ENCODE measurements around the gene PIR. TPM values are rescaled to one million over a fixed set of nuclear protein-coding genes. Genes with fewer than 3 reads are reported as not detected.

PIR gene
- total RNA-seq, 1 experiment from 2014 or later, result 29.7 TPM

DNA sequence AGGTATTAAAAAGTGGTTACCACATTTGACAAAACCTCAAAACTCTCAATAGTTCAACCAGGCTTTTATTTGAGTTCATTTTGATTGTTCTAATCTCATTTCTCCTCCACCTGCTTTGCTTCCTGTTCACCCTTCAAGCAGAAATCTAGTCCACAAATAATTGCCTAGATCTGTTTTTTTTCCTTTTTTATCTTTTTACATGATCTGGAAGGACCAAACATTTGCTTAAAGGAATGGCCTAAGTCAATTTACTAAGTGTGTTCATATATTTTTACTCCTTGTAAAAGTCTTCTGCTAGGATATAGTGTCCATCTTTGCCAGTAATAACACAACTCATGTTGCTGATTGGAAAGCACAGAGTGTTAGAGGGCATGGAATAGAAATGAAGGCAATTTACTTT, 82.7 kb downstream of the PIR start:
- no peak overlapping the region for H4K5ac ChIP-seq (ENCODE audit: insufficient read length, low read depth, low read length)
- H3K18ac ChIP-seq (ENCODE audit: insufficient read length, low read depth, low read length), result no peak overlapping the region
- no peaks in the 10 kb centered on the region for H3K79me2 ChIP-seq (ENCODE audit: insufficient read depth, low read length)
- no peak overlapping the region for H3K4me2 ChIP-seq (ENCODE audit: insufficient read depth, insufficient read length, low read length)
- TF ChIP-seq, protein P1, sequence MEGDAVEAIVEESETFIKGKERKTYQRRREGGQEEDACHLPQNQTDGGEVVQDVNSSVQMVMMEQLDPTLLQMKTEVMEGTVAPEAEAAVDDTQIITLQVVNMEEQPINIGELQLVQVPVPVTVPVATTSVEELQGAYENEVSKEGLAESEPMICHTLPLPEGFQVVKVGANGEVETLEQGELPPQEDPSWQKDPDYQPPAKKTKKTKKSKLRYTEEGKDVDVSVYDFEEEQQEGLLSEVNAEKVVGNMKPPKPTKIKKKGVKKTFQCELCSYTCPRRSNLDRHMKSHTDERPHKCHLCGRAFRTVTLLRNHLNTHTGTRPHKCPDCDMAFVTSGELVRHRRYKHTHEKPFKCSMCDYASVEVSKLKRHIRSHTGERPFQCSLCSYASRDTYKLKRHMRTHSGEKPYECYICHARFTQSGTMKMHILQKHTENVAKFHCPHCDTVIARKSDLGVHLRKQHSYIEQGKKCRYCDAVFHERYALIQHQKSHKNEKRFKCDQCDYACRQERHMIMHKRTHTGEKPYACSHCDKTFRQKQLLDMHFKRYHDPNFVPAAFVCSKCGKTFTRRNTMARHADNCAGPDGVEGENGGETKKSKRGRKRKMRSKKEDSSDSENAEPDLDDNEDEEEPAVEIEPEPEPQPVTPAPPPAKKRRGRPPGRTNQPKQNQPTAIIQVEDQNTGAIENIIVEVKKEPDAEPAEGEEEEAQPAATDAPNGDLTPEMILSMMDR (conservative IDR thresholded peaks at IDR 0.05), result no peak
- no peak overlapping the region for H3K14ac ChIP-seq (ENCODE audit: insufficient read depth, low read length)
- H2AK5ac ChIP-seq (ENCODE audit: insufficient read length, low read length), result no peak overlapping the region
- no peak overlapping the region for H2BK5ac ChIP-seq (ENCODE audit: insufficient read length, low read length)
- H3K4me3 Mint-ChIP-seq, result no peak overlapping the region
- H4K91ac ChIP-seq (ENCODE audit: insufficient read length, low read depth, low read length), result no peak overlapping the region
- H3K56ac ChIP-seq (ENCODE audit: insufficient read length, low read depth, low read length), result no peak overlapping the region
- no peaks in the 10 kb centered on the region for H3K9me3 ChIP-seq (ENCODE audit: control insufficient read depth, low read depth, low read length)
- H3K4me1 Mint-ChIP-seq, result peaks cover 8 to 15% of the 10 kb centered on the region in 2 experiments
- H3K27me3 ChIP-seq (ENCODE audit: insufficient read depth, low read length), result no peaks in the 10 kb centered on the region
- H3K9ac ChIP-seq (ENCODE audit: extremely low read depth, insufficient read length, low read length), result no peak overlapping the region
- no peak overlapping the region for H3K4ac ChIP-seq (ENCODE audit: low read depth, low read length)
- no peaks in the 10 kb centered on the region for H3K23me2 ChIP-seq (ENCODE audit: insufficient read length, low read depth, low read length, poor library complexity, severe bottlenecking)
- H2BK20ac ChIP-seq (ENCODE audit: low read depth, low read length, poor library complexity, severe bottlenecking), result no peak overlapping the region
- H2BK12ac ChIP-seq (ENCODE audit: insufficient read length, low read depth, low read length), result no peak overlapping the region
- no peak overlapping the region for H3T11ph ChIP-seq (ENCODE audit: low read length)
- no peak overlapping the region for H2BK15ac ChIP-seq (ENCODE audit: low read depth, low read length)
- H3K4me1 ChIP-seq (ENCODE audit: insufficient read depth, low read length), result peaks cover 7% of the 10 kb centered on the region; the same call in 1 of the 2 replicates
- no peak overlapping the region for H2AFZ ChIP-seq (ENCODE audit: low read length)
- H3K36me3 Mint-ChIP-seq (ENCODE audit: insufficient read depth in 1 of 3, low read depth in 3 of 3), result peaks cover 0 to 8% (median 3%) of the 10 kb centered on the region in 3 experiments; a peak in 3 of 7 replicates
- DNase-seq, result no peak
- no peak overlapping the region for H3K23ac ChIP-seq (ENCODE audit: insufficient read length, low read depth, low read length)
- no peaks in the 10 kb centered on the region; a peak in 1 of 5 replicates for H3K9me3 Mint-ChIP-seq
- H3K79me1 ChIP-seq (ENCODE audit: insufficient read depth, low read depth, low read length, poor library complexity, severe bottlenecking), result peaks cover 3% of the 10 kb centered on the region
- H3K27ac ChIP-seq (ENCODE audit: insufficient read length, low read depth, low read length), result no peak overlapping the region
- no peaks in the 10 kb centered on the region for H4K20me1 ChIP-seq (ENCODE audit: control insufficient read depth, insufficient read depth, insufficient read length)
- H3K27ac Mint-ChIP-seq, result no peak overlapping the region
- no peaks in the 10 kb centered on the region; the same call in 1 of the 2 replicates for H3K27me3 Mint-ChIP-seq (ENCODE audit: low read depth)
- no peak overlapping the region for H4K8ac ChIP-seq (replicated peaks; ENCODE audit: insufficient read length, low read depth, low read length)
- no peak overlapping the region for H2BK120ac ChIP-seq (ENCODE audit: low read depth, low read length, poor library complexity, severe bottlenecking)

All from H9 (cell line).